OCI-LY3 (cell line): Measurements from ENCODE around the gene GSG1L.

Experiments used
- H2AFZ ChIP-seq: fragments of 200-600, 300-600 bp; shearing (Covaris generic); 2 replicates; pipeline ENCODE4 v1.6.0; 2014; ENCODE audit warnings: antibody characterized with exemption, low read depth, low read length
- H3K27ac ChIP-seq: fragments of 200-600, 300-600 bp; sonication (generic); 2 replicates; pipeline ENCODE4 v1.5.1; 2014; ENCODE audit warnings: mild to moderate bottlenecking, low read length, moderate library complexity, mixed read lengths
- H3K27me3 ChIP-seq: fragments of 200-600, 300-600 bp; sonication (generic); 2 replicates; pipeline ENCODE4 v1.6.1; 2014; ENCODE audit warnings: low read depth, low read length, mixed read lengths
- H3K36me3 ChIP-seq: fragments of 200-600, 300-600 bp; sonication (generic); replicated peaks from 2 replicates; pipeline ENCODE3; 2014; ENCODE audit warnings: low read depth, low read length, mixed read lengths
- H3K4me1 ChIP-seq: fragments of 300-600, 200-600 bp; sonication (generic); 2 replicates; pipeline ENCODE4 v1.6.1; 2014; ENCODE audit warnings: low read length, mixed read lengths
- H3K4me2 ChIP-seq: fragments of 200-600, 300-600 bp; sonication (generic); 2 replicates; pipeline ENCODE4 v1.6.1; 2014; ENCODE audit warnings: low read length, mixed read lengths
- H3K4me3 ChIP-seq: fragments of 300-600, 200-600 bp; sonication (generic); 2 replicates; pipeline ENCODE4 v1.5.1; 2014; ENCODE audit warnings: antibody characterized with exemption, mild to moderate bottlenecking, low read length, moderate library complexity
- H3K79me2 ChIP-seq: fragments of 300-600, 200-600 bp; shearing (Covaris generic); 2 replicates; pipeline ENCODE4 v1.6.1; 2014; ENCODE audit warnings: mild to moderate bottlenecking, low read length, mixed read lengths
- H3K9ac ChIP-seq: fragments of 300-600, 200-600 bp; shearing (Covaris generic); 2 replicates; pipeline ENCODE4 v1.6.0; 2014; ENCODE audit warnings: mild to moderate bottlenecking, low read length, moderate library complexity
- H3K9me3 ChIP-seq: fragments of 200-600, 300-600 bp; shearing (Covaris generic); 2 replicates; pipeline ENCODE4 v1.6.1; 2014; ENCODE audit warnings: low read length, mixed read lengths; ENCODE audit not compliant: insufficient read depth
- H4K20me1 ChIP-seq: fragments of 200-600, 300-600 bp; sonication (generic); 2 replicates; pipeline ENCODE4 v1.6.1; 2016; ENCODE audit warnings: low read length, mixed read lengths; ENCODE audit not compliant: insufficient read depth
- EZH2phosphoT487 ChIP-seq: fragments of 200-600 bp; shearing (Covaris generic); IDR thresholded peaks from 2 replicates; pipeline ENCODE4 v1.6.1; 2018; ENCODE audit warnings: antibody characterized with exemption, mixed run types, low read depth
- TF ChIP-seq, protein P1 (sequence below): fragments of 200-600, 300-600 bp; sonication (generic); IDR thresholded peaks from 2 replicates; pipeline ENCODE4 v1.5.1; 2014; ENCODE audit warnings: antibody characterized with exemption, low read length, low read depth

GSG1L gene

DNA sequence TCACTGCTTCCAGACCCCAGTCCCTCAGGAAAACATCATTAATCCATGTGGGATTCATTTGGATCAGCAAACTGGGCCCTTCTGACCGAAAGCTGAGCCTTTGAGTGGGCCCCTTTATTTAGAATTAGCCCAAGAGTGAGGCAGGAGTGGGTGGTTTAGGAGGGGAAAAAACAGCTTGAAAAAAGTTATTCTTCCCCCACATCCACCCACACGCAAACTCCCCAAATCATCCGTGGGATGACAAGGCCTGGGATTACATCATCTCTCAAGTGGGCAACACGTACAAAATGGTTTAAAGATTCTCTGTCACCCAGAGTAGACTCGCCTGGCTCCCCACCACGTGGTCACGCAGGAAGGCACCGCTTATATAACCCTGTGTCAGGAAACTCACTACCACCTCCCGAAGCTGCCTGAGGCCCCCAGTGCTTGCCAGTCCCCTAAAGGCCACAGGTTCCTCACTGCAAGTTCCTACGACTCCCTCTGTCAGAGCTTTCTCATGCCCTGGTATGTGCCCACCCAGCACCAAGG lies 27.6 kb downstream of the GSG1L start:
- Histone ChIP-seq H3K4me2 (no peak overlapping the region), H3K4me3 (no peak overlapping the region), H3K27me3 (peaks cover 4% of the 10 kb centered on the region; the same call in 1 of the 2 replicates), H3K9ac (no peak overlapping the region), H3K9me3 (no peaks in the 10 kb centered on the region), H4K20me1 (no peaks in the 10 kb centered on the region), H2AFZ (no peak overlapping the region), H3K36me3 (no peaks in the 10 kb centered on the region), H3K4me1 (no peaks in the 10 kb centered on the region), H3K27ac (no peak overlapping the region), H3K79me2 (no peaks in the 10 kb centered on the region)
- TF ChIP-seq EZH2phosphoT487 = no peak
- TF ChIP-seq, protein P1, sequence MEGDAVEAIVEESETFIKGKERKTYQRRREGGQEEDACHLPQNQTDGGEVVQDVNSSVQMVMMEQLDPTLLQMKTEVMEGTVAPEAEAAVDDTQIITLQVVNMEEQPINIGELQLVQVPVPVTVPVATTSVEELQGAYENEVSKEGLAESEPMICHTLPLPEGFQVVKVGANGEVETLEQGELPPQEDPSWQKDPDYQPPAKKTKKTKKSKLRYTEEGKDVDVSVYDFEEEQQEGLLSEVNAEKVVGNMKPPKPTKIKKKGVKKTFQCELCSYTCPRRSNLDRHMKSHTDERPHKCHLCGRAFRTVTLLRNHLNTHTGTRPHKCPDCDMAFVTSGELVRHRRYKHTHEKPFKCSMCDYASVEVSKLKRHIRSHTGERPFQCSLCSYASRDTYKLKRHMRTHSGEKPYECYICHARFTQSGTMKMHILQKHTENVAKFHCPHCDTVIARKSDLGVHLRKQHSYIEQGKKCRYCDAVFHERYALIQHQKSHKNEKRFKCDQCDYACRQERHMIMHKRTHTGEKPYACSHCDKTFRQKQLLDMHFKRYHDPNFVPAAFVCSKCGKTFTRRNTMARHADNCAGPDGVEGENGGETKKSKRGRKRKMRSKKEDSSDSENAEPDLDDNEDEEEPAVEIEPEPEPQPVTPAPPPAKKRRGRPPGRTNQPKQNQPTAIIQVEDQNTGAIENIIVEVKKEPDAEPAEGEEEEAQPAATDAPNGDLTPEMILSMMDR = no peak

DNA sequence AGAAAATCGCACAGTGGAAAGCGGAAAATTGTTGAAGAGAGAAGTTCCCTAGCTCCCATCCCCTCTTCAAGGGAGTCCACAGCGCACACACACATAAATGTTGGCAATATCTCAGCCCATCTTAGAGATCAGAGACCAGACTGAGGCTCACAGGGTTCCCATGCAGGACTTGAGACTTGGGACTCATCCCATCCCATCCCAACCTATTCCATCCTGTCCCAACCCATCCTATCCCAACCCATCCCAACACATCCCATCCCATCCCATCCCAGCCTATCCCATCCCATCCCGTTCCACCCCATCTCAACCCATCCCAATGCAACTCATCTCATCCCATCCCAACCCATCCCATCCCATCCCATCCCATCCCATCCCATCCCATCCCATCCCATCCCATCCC lies 29.6 kb downstream of the GSG1L start:
- H2AFZ ChIP-seq = no peak overlapping the region
- H3K36me3 ChIP-seq = no peaks in the 10 kb centered on the region
- peaks cover 4% of the 10 kb centered on the region; the same call in 1 of the 2 replicates for H3K27me3 ChIP-seq
- TF ChIP-seq EZH2phosphoT487 = no peak
- TF ChIP-seq, protein P1 = no peak
- H3K27ac ChIP-seq = no peak overlapping the region
- H3K79me2 ChIP-seq = no peaks in the 10 kb centered on the region
- no peaks in the 10 kb centered on the region for H3K4me1 ChIP-seq
- H3K4me2 ChIP-seq = no peak overlapping the region
- no peaks in the 10 kb centered on the region for H4K20me1 ChIP-seq
- H3K9ac ChIP-seq = no peak overlapping the region
- no peaks in the 10 kb centered on the region for H3K9me3 ChIP-seq
- H3K4me3 ChIP-seq = no peak overlapping the region

DNA sequence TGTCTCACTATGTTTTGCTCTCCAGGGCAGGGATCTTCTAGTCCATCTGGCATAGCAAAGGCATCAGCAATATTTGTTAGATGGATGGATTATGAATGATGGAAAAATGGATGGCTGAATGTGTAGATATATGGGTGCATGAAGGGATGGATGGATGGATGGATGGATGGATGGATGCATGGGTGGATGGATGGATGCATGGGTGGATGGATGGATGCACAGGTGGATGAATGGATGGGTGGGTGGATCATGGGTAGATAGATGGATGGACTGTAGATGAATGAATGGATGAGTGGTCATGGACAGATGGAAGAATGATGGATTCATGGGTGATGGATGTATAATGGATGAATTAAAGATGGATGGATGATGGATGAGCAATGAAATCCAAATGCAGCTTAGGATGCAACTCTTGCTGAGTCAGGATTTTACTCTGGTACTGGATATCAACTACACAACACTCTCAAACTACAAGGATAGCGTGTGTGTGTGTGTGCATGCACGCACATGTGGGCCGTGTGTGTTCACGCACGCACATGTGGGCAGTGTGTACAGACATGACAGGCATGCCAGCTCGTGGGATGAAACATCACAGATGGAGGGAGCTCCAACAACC lies 34.0 kb downstream of the GSG1L start:
- Histone ChIP-seq H3K9ac (no peak overlapping the region), H3K4me1 (no peaks in the 10 kb centered on the region), H3K9me3 (no peaks in the 10 kb centered on the region), H3K4me2 (no peak overlapping the region), H3K27ac (no peak overlapping the region), H3K79me2 (no peaks in the 10 kb centered on the region), H3K27me3 (no peaks in the 10 kb centered on the region), H3K36me3 (no peaks in the 10 kb centered on the region), H4K20me1 (no peaks in the 10 kb centered on the region), H2AFZ (no peak overlapping the region), H3K4me3 (no peak overlapping the region)
- TF ChIP-seq EZH2phosphoT487 = no peak
- TF ChIP-seq, protein P1 = no peak

DNA sequence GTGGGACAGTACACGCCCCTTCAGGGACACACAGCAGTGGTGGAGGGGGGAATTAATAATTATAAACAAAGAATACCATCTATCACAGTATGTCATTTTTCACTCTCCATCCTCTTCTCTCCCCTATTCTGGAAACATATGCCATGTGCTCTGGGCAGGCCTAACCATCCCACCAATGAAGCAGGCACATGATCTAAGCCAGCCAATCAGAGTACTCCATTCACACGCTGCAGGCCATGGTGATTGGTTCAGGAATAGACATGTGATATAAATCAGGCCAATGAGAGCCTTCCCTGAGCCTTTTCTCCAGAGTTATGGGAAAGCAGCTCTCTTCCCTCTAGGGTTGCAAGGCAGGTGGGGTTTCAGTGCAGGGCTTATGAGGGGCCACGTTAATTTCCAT lies 36.5 kb downstream of the GSG1L start:
- H3K9ac ChIP-seq = no peak overlapping the region
- no peaks in the 10 kb centered on the region for H3K27me3 ChIP-seq
- H3K9me3 ChIP-seq = no peaks in the 10 kb centered on the region
- H3K4me3 ChIP-seq = no peak overlapping the region
- H3K36me3 ChIP-seq = no peaks in the 10 kb centered on the region
- no peak overlapping the region for H2AFZ ChIP-seq
- no peaks in the 10 kb centered on the region for H3K4me1 ChIP-seq
- H3K4me2 ChIP-seq = no peak overlapping the region
- TF ChIP-seq, protein P1 = no peak
- no peak for TF ChIP-seq EZH2phosphoT487
- no peaks in the 10 kb centered on the region for H3K79me2 ChIP-seq
- H4K20me1 ChIP-seq = no peaks in the 10 kb centered on the region
- H3K27ac ChIP-seq = no peak overlapping the region
